H9 (cell line): ENCODE results near the gene PLCH2. TPM values are rescaled to one million over a fixed set of nuclear protein-coding genes. Genes with fewer than 3 reads are reported as not detected.

Experiments used
- DNase-seq: peaks from one replicate; pipeline ENCODE4 v3.0.0-alpha.2; 2017
- H2AFZ ChIP-seq: one replicate; pipeline ENCODE4 v1.6.1; 2013; ENCODE audit warnings: mild to moderate bottlenecking, low read length, control low read depth, moderate library complexity
- H2AK5ac ChIP-seq: 2 replicates; pipeline ENCODE4 v1.6.1; 2013; ENCODE audit warnings: low read length, control low read depth, mixed read lengths; ENCODE audit not compliant: insufficient read length
- H2BK120ac ChIP-seq: one replicate; pipeline ENCODE4 v1.6.1; 2013; ENCODE audit warnings: low read depth, mild to moderate bottlenecking, low read length, control low read depth, inconsistent platforms; ENCODE audit not compliant: poor library complexity, severe bottlenecking
- H2BK12ac ChIP-seq: 2 replicates; pipeline ENCODE4 v1.6.1; 2013; ENCODE audit warnings: low read length, control low read depth, mixed read lengths, low read depth; ENCODE audit not compliant: insufficient read length
- H2BK15ac ChIP-seq: 2 replicates; pipeline ENCODE4 v1.6.1; 2013; ENCODE audit warnings: low read depth, low read length, control low read depth
- H2BK20ac ChIP-seq: one replicate; pipeline ENCODE4 v1.6.1; 2013; ENCODE audit warnings: low read depth, mild to moderate bottlenecking, low read length, control low read depth, inconsistent platforms; ENCODE audit not compliant: poor library complexity, severe bottlenecking
- H2BK5ac ChIP-seq: 2 replicates; pipeline ENCODE4 v1.6.1; 2013; ENCODE audit warnings: low read length, control low read depth, mixed read lengths; ENCODE audit not compliant: insufficient read length
- H3K14ac ChIP-seq: 2 replicates; pipeline ENCODE4 v1.6.1; 2013; ENCODE audit warnings: low read length, control low read depth; ENCODE audit not compliant: insufficient read depth
- H3K18ac ChIP-seq: 2 replicates; pipeline ENCODE4 v1.6.1; 2013; ENCODE audit warnings: low read depth, mild to moderate bottlenecking, mixed read lengths, low read length, control low read depth; ENCODE audit not compliant: insufficient read length
- H3K23ac ChIP-seq: 2 replicates; pipeline ENCODE4 v1.6.1; 2013; ENCODE audit warnings: low read length, control low read depth, mixed read lengths, low read depth; ENCODE audit not compliant: insufficient read length
- H3K23me2 ChIP-seq: 2 replicates; pipeline ENCODE4 v1.6.1; 2013; ENCODE audit warnings: low read depth, mild to moderate bottlenecking, mixed read lengths, low read length, control low read depth; ENCODE audit not compliant: insufficient read length, poor library complexity, severe bottlenecking
- H3K27ac ChIP-seq: 2 replicates; pipeline ENCODE4 v1.5.1; 2013; ENCODE audit warnings: low read length, control low read depth, mixed read lengths, low read depth; ENCODE audit not compliant: insufficient read length
- H3K27me3 ChIP-seq: 2 replicates; pipeline ENCODE4 v1.6.1; 2013; ENCODE audit warnings: low read length, control low read depth, inconsistent platforms; ENCODE audit not compliant: insufficient read depth
- H3K4ac ChIP-seq: 2 replicates; pipeline ENCODE4 v1.6.1; 2013; ENCODE audit warnings: low read depth, mild to moderate bottlenecking, control low read depth, inconsistent platforms, low read length, moderate library complexity
- H3K4me1 ChIP-seq: 2 replicates; pipeline ENCODE4 v1.6.1; 2013; ENCODE audit warnings: low read length, control low read depth, inconsistent platforms; ENCODE audit not compliant: insufficient read depth
- H3K4me2 ChIP-seq: 2 replicates; pipeline ENCODE4 v1.6.1; 2013; ENCODE audit warnings: low read length, control low read depth, mixed read lengths; ENCODE audit not compliant: insufficient read length, insufficient read depth
- H3K56ac ChIP-seq: 2 replicates; pipeline ENCODE4 v1.6.1; 2013; ENCODE audit warnings: low read depth, mild to moderate bottlenecking, mixed read lengths, low read length, control low read depth; ENCODE audit not compliant: insufficient read length
- H3K79me1 ChIP-seq: 2 replicates; pipeline ENCODE4 v1.6.1; 2013; ENCODE audit warnings: low read depth, mild to moderate bottlenecking, moderate library complexity, low read length, control low read depth, inconsistent platforms; ENCODE audit not compliant: insufficient read depth, poor library complexity, severe bottlenecking
- H3K79me2 ChIP-seq: 2 replicates; pipeline ENCODE4 v1.6.1; 2013; ENCODE audit warnings: low read length, control low read depth, inconsistent platforms; ENCODE audit not compliant: insufficient read depth
- H3K9ac ChIP-seq: 2 replicates; pipeline ENCODE4 v1.6.1; 2013; ENCODE audit warnings: low read length, control low read depth, mixed read lengths; ENCODE audit not compliant: insufficient read length; ENCODE audit errors: extremely low read depth
- H3K9me3 ChIP-seq: one replicate; pipeline ENCODE4 v1.6.1; 2013; ENCODE audit warnings: low read depth, low read length, inconsistent platforms; ENCODE audit not compliant: control insufficient read depth
- H3T11ph ChIP-seq: one replicate; pipeline ENCODE4 v1.6.1; 2013; ENCODE audit warnings: mild to moderate bottlenecking, low read length, control low read depth, inconsistent platforms
- H4K20me1 ChIP-seq: one replicate; pipeline ENCODE4 v1.6.1; 2013; ENCODE audit not compliant: control insufficient read depth, insufficient read length, insufficient read depth
- H4K5ac ChIP-seq: 2 replicates; pipeline ENCODE4 v1.6.1; 2013; ENCODE audit warnings: low read depth, mild to moderate bottlenecking, mixed read lengths, low read length, control low read depth; ENCODE audit not compliant: insufficient read length
- H4K8ac ChIP-seq: replicated peaks from 2 replicates; pipeline ENCODE4 v1.6.1; 2013; ENCODE audit warnings: low read length, control low read depth, mixed read lengths, low read depth; ENCODE audit not compliant: insufficient read length
- H4K91ac ChIP-seq: 2 replicates; pipeline ENCODE4 v1.6.1; 2013; ENCODE audit warnings: low read depth, mild to moderate bottlenecking, moderate library complexity, mixed read lengths, low read length, control low read depth; ENCODE audit not compliant: insufficient read length
- H3K27ac Mint-ChIP-seq, 3 experiments: 2 replicates in 2 of 3; 3 replicates in 1 of 3; pipeline ENCODE4 v1.8.0; 2020 to 2021; ENCODE audit warnings: mixed read lengths in 3 of 3, mild to moderate bottlenecking in 1 of 3, moderate library complexity in 1 of 3
- H3K27me3 Mint-ChIP-seq: 2 replicates; pipeline ENCODE4 v1.8.0; 2021; ENCODE audit warnings: low read depth, mild to moderate bottlenecking, moderate library complexity, mixed read lengths
- H3K36me3 Mint-ChIP-seq, 3 experiments: 2 replicates in 2 of 3; 3 replicates in 1 of 3; pipeline ENCODE4 v1.8.0; 2020 to 2021; ENCODE audit warnings: low read depth in 3 of 3, mixed read lengths in 3 of 3; ENCODE audit not compliant: insufficient read depth in 1 of 3
- H3K4me1 Mint-ChIP-seq, 2 experiments: 2 replicates each; pipeline ENCODE4 v1.8.0; 2020; ENCODE audit warnings: mixed read lengths in 2 of 2
- H3K4me3 Mint-ChIP-seq, 2 experiments: 2 replicates in 1 of 2; 3 replicates in 1 of 2; pipeline ENCODE4 v1.8.0; 2020 to 2021; ENCODE audit warnings: mild to moderate bottlenecking in 2 of 2, mixed read lengths in 2 of 2, moderate library complexity in 1 of 2
- H3K9me3 Mint-ChIP-seq, 2 experiments: 2 replicates in 1 of 2; 3 replicates in 1 of 2; pipeline ENCODE4 v1.8.0; 2020; ENCODE audit warnings: mild to moderate bottlenecking in 2 of 2, mixed read lengths in 2 of 2, moderate library complexity in 1 of 2
- WGBS: extraction: QIAGEN DNeasy Blood & Tissue Kit; methylation state at CpG from one replicate; pipeline ENCODE4 v1.1.7; 2013; ENCODE audit warnings: missing lambda C conversion rate, low lambda C conversion rate, mixed read lengths; ENCODE audit not compliant: insufficient read length; ENCODE audit errors: extremely low coverage; 5-methylcytosine and 5-hydroxymethylcytosine counted together
- total RNA-seq: library from RNA; stranded (reverse); gene quantifications from 2 replicates; pipeline ENCODE4 v1.2.1, GENCODE V29; 2021
- TF ChIP-seq, protein P1 (sequence below): fragments of 200-600 bp; sonication (generic); conservative IDR thresholded peaks from 3 replicates; pipeline ENCODE4 v1.8.0; 2021; ENCODE audit warnings: antibody characterized with exemption, mild to moderate bottlenecking

Gene PLCH2
- total RNA-seq, 1 experiment from 2014 or later, result 0.09 TPM

DNA sequence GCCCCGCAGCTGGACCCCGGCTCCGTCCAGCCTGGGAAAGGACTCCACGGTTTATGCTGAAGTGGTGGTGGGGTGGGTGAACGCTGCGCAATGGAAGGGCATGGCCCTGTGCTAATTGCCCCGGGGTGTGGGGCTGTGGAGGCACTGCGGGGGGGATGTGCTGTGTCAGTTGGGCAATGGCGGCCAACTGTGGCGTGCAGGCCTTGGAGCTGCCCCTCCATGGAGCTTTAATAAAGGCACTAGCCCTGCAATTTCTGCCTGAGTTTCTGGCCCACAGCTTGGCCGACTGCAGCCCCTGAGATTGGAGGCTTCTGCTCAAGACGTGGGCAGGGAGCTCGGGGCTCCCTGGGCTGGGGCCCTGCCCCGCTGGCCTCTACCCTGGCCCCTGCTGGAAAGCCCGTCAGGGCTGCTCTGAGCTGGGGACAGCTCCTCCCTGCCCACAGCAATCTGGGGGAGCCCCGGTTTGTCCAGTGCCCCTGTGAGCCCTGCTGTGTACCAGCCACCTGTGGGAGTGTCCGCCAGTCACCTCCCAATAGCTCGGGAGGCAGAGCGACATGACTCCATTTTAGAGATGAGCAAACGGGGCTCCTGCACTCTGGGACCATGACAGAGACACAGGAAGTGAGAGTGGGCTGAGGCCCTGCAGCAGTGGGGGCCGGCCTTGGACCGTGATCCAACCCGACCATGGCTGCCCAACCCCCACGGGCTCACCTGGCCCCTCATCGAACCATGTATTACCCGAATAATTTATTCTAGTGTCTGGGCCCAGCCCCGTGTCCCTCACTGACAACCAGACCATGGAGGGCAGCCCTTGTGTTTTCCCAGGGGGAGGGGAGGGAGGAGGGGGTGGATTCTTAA, 71.3 kb downstream of the PLCH2 start:
- H3K9ac ChIP-seq, result no peak overlapping the region
- peak overlapping the region in 1 of 3 experiments; percentile 82; a peak in 2 of 7 replicates for H3K27ac Mint-ChIP-seq

More for the DNA sequence above, 71.3 kb downstream of the PLCH2 start:
- TF ChIP-seq, protein P1, sequence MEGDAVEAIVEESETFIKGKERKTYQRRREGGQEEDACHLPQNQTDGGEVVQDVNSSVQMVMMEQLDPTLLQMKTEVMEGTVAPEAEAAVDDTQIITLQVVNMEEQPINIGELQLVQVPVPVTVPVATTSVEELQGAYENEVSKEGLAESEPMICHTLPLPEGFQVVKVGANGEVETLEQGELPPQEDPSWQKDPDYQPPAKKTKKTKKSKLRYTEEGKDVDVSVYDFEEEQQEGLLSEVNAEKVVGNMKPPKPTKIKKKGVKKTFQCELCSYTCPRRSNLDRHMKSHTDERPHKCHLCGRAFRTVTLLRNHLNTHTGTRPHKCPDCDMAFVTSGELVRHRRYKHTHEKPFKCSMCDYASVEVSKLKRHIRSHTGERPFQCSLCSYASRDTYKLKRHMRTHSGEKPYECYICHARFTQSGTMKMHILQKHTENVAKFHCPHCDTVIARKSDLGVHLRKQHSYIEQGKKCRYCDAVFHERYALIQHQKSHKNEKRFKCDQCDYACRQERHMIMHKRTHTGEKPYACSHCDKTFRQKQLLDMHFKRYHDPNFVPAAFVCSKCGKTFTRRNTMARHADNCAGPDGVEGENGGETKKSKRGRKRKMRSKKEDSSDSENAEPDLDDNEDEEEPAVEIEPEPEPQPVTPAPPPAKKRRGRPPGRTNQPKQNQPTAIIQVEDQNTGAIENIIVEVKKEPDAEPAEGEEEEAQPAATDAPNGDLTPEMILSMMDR, result no peak
- Histone ChIP-seq H3T11ph (no peak overlapping the region), H3K18ac (peak overlapping the region; percentile 75), H2BK15ac (no peak overlapping the region), H3K23me2 (peaks cover 12% of the 10 kb centered on the region), H4K20me1 (no peaks in the 10 kb centered on the region), H3K56ac (no peak overlapping the region), H3K4me2 (peak overlapping the region; percentile 74), H3K79me2 (no peaks in the 10 kb centered on the region), H2AK5ac (no peak overlapping the region), H4K8ac (no peak overlapping the region), H3K14ac (no peak overlapping the region), H2BK120ac (no peak overlapping the region), H3K27me3 (no peaks in the 10 kb centered on the region; the same call in 1 of the 2 replicates), H2AFZ (no peak overlapping the region), H2BK5ac (no peak overlapping the region), H3K79me1 (no peaks in the 10 kb centered on the region), H3K23ac (no peak overlapping the region), H3K27ac (no peak overlapping the region), H2BK12ac (no peak overlapping the region), H4K5ac (no peak overlapping the region), H2BK20ac (no peak overlapping the region), H3K9me3 (no peaks in the 10 kb centered on the region), H3K4ac (no peak overlapping the region), H4K91ac (no peak overlapping the region), H3K4me1 (no peaks in the 10 kb centered on the region; the same call in 1 of the 2 replicates)
- no CpG with 5 or more reads among the region's 27 CpGs for WGBS
- H3K4me1 Mint-ChIP-seq, result peaks cover 10 to 27% of the 10 kb centered on the region in 2 experiments
- H3K4me3 Mint-ChIP-seq, result peak overlapping the region; percentile 61 to 84
- peaks cover 2% of the 10 kb centered on the region for H3K27me3 Mint-ChIP-seq
- no peaks in the 10 kb centered on the region for H3K9me3 Mint-ChIP-seq
- no peak for DNase-seq
- H3K36me3 Mint-ChIP-seq, result no peaks in the 10 kb centered on the region
